Erythroblast (primary cell): ENCODE measurements around the gene KLF2.
"Not testable (repeated sequence)": the region's sequence is repeated elsewhere in the genome, so short reads cannot be mapped to it uniquely, and the experiment has no call there.

Experiments used
- GATA1 ChIP-seq: IDR thresholded peaks from 2 replicates; pipeline ENCODE4 v1.6.1; 2011; ENCODE audit warnings: low read depth, mild to moderate bottlenecking, control low read depth, low read length, moderate library complexity
- POLR2A ChIP-seq: IDR thresholded peaks from 2 replicates; pipeline ENCODE4 v1.6.1; 2011; ENCODE audit warnings: mild to moderate bottlenecking, low read length

- not testable (repeated sequence) for TF ChIP-seq POLR2A, GATA1
Measured at GRCh38 chr19:16304511-16304910, 20.1 kb upstream of the KLF2 start.
